Measurements from ENCODE around the gene ARHGAP28. TPM values are rescaled to one million over a fixed set of nuclear protein-coding genes. Genes with fewer than 3 reads are reported as not detected.
"Not testable (repeated sequence)": the region's sequence is repeated elsewhere in the genome, so short reads cannot be mapped to it uniquely, and the experiment has no call there.

The ARHGAP28 gene
- total and polyA plus RNA-seq, 7 experiments from 2014 or later = not detected

DNA sequence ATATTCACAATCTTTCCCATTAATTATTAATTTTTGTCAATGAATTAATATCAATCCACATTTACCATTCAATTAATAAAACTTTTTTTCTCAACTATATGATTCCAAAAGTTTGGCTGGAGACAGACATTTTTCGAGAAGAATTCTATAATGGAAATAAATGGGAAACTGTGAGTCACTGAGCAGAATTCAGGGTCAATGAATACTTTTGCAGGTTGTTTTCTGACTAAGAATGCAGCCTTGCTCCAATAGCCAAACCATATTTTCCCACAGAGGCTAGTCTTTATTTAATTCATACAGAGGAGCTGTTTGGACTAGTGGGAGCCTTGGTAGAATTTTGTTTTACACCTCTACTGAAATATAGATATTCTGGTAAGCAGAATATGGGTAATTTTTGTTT, 82.3 kb downstream of the ARHGAP28 start:
- H3K27ac ChIP-seq (ENCODE audit: low read depth, low read length) = no peak overlapping the region
- no peaks in the 10 kb centered on the region for H3K36me3 ChIP-seq (ENCODE audit: control insufficient read depth in 2 of 3, insufficient read depth in 3 of 3, low read length in 3 of 3)
- H3K27me3 ChIP-seq (ENCODE audit: control insufficient read depth in 2 of 2, insufficient read depth in 2 of 2, low read length in 2 of 2) = no peaks in the 10 kb centered on the region
- Mint-ChIP-seq H3K36me3 (peaks cover 0 to 4% (median 0%) of the 10 kb centered on the region in 5 donors), H3K4me3 (no peak overlapping the region), H3K4me1 (no peaks in the 10 kb centered on the region), H3K27ac (no peak overlapping the region), H3K27me3 (peaks cover 0 to 10% (median 0%) of the 10 kb centered on the region in 5 donors), H3K9me3 (peaks cover 0 to 13% (median 7%) of the 10 kb centered on the region in 11 donors)
- ChIA-PET CTCF (no interaction called here), POLR2A (no interaction called here)
- ATAC-seq (no peak), DNase-seq (no peak)
- intact Hi-C loops (cut with micrococcal nuclease) = no loop called here
- H3K4me1 ChIP-seq (ENCODE audit: control insufficient read depth in 2 of 2, insufficient read depth in 2 of 2, low read length in 2 of 2) = no peaks in the 10 kb centered on the region
- H3K9me3 ChIP-seq (ENCODE audit: control insufficient read depth in 2 of 3, low read length in 3 of 3) = no peaks in the 10 kb centered on the region
- no peak overlapping the region for H3K4me3 ChIP-seq (ENCODE audit: low read length)

DNA sequence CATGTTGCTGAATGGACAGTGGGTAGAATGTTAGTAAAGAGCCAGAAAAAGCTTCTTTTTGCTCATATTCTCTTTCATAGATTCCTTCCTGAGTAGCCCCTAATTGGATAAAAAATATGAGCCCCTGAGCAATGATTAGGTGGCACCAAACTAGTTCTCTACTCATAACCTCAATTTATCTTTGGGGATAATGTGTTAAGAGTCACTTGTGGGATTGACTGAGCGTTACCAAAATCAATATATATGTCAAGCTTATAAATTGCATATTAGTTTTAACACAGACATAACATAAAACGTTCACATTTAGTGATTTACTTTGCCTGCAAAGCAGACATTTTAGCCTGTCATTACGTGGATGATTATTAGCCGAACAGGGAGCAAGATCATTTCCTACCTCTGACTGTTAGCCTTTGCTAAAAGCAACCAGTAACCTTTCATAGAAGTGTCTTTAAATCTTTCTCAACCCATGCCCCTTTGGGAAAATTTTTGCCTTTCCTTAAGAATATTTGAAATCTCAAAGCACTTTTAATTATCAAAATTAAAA, 85.4 kb downstream of the ARHGAP28 start:
- CTCF ChIA-PET = interaction anchor here (0.6 kb wide), 1 partner anchor 1394 kb away, joined by 3 read pairs; no protein-coding TSS in a partner anchor
- no peak overlapping the region for H3K4me3 Mint-ChIP-seq
- intact Hi-C loops (cut with micrococcal nuclease) = no loop called here

DNA sequence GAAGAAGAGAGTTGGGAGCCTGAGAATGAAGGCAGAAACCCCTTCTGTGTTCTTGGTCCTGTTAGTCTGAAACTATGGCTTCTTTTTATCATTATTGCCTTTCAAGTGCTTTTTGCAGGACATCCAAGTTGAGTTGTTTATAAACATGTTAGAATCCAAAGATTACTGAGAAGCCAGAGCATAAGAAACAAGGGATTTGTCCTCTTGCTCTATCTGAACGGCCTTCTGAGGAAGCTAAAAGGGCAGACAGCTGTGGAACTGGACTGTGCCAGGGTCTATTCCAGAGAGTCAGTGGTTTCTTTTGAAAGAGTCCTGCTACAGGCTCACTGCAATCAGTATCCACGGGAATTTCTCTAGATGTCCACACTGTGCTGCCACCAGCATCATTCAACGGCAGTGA, 86.6 kb downstream of the ARHGAP28 start:
- DNase-seq (no peak), ATAC-seq (no peak)
- Mint-ChIP-seq H3K4me3 (no peak overlapping the region), H3K4me1 (no peaks in the 10 kb centered on the region), H3K27ac (no peak overlapping the region), H3K27me3 (no peaks in the 10 kb centered on the region), H3K36me3 (no peaks in the 10 kb centered on the region), H3K9me3 (peaks cover 0 to 11% (median 0%) of the 10 kb centered on the region in 11 donors)
- POLR2A ChIA-PET = no interaction called here
- Histone ChIP-seq H3K36me3 (ENCODE audit: control insufficient read depth in 2 of 3, insufficient read depth in 3 of 3, low read length in 3 of 3) (no peaks in the 10 kb centered on the region), H3K4me3 (ENCODE audit: low read length) (no peak overlapping the region), H3K9me3 (ENCODE audit: control insufficient read depth in 2 of 3, low read length in 3 of 3) (no peaks in the 10 kb centered on the region), H3K27ac (ENCODE audit: low read depth, low read length) (no peak overlapping the region), H3K27me3 (ENCODE audit: control insufficient read depth in 2 of 2, insufficient read depth in 2 of 2, low read length in 2 of 2) (no peaks in the 10 kb centered on the region), H3K4me1 (ENCODE audit: control insufficient read depth in 2 of 2, insufficient read depth in 2 of 2, low read length in 2 of 2) (no peaks in the 10 kb centered on the region)
- intact Hi-C loops (cut with micrococcal nuclease) = no loop called here
- CTCF ChIA-PET = no interaction called here

More for the DNA sequence above, 85.4 kb downstream of the ARHGAP28 start:
- Mint-ChIP-seq H3K9me3 (peaks cover 0 to 11% (median 3%) of the 10 kb centered on the region in 11 donors), H3K36me3 (no peaks in the 10 kb centered on the region), H3K27me3 (no peaks in the 10 kb centered on the region), H3K4me1 (no peaks in the 10 kb centered on the region), H3K27ac (no peak overlapping the region)
- Histone ChIP-seq H3K4me3 (ENCODE audit: low read length) (no peak overlapping the region), H3K27ac (ENCODE audit: low read depth, low read length) (no peak overlapping the region), H3K4me1 (ENCODE audit: control insufficient read depth in 2 of 2, insufficient read depth in 2 of 2, low read length in 2 of 2) (no peaks in the 10 kb centered on the region), H3K27me3 (ENCODE audit: control insufficient read depth in 2 of 2, insufficient read depth in 2 of 2, low read length in 2 of 2) (no peaks in the 10 kb centered on the region), H3K36me3 (ENCODE audit: control insufficient read depth in 2 of 3, insufficient read depth in 3 of 3, low read length in 3 of 3) (no peaks in the 10 kb centered on the region), H3K9me3 (ENCODE audit: control insufficient read depth in 2 of 3, low read length in 3 of 3) (no peaks in the 10 kb centered on the region)
- DNase-seq = no peak
- POLR2A ChIA-PET = no interaction called here
- ATAC-seq = no peak

DNA sequence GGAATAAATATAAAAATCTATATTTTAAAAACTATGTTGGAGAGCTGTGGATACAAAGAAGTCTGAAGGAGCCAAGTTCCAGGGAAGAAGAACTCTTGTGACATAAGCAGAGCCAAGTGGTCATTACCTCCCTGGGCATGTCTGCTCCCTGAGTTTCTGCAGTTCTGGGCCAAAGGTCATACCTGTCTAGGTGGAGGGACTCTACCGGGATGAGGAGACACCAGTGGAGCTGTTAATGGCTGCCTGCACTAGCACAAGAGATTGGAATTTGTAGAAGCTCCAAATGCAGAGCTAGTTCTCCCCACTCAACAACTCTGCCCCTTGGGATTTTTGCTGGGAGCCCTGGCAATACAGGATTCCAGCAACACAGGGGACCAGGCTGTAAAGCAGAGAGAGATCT, 89.8 kb downstream of the ARHGAP28 start:
- Mint-ChIP-seq H3K4me3 (no peak overlapping the region), H3K9me3 (peaks cover 0 to 17% (median 0%) of the 10 kb centered on the region in 11 donors), H3K36me3 (no peaks in the 10 kb centered on the region), H3K27ac (no peak overlapping the region), H3K27me3 (no peaks in the 10 kb centered on the region), H3K4me1 (no peaks in the 10 kb centered on the region)
- no peaks in the 10 kb centered on the region for H3K4me1 ChIP-seq (ENCODE audit: control insufficient read depth in 2 of 2, insufficient read depth in 2 of 2, low read length in 2 of 2)
- ATAC-seq (no peak), DNase-seq (no peak)
- ChIA-PET CTCF (no interaction called here), POLR2A (no interaction called here)
- intact Hi-C loops (cut with micrococcal nuclease) = no loop called here
- H3K4me3 ChIP-seq (ENCODE audit: low read length) = no peak overlapping the region
- H3K36me3 ChIP-seq (ENCODE audit: control insufficient read depth in 2 of 3, insufficient read depth in 3 of 3, low read length in 3 of 3) = no peaks in the 10 kb centered on the region
- no peak overlapping the region for H3K27ac ChIP-seq (ENCODE audit: low read depth, low read length)
- H3K9me3 ChIP-seq (ENCODE audit: control insufficient read depth in 2 of 3, low read length in 3 of 3) = no peaks in the 10 kb centered on the region
- no peaks in the 10 kb centered on the region for H3K27me3 ChIP-seq (ENCODE audit: control insufficient read depth in 2 of 2, insufficient read depth in 2 of 2, low read length in 2 of 2)

DNA sequence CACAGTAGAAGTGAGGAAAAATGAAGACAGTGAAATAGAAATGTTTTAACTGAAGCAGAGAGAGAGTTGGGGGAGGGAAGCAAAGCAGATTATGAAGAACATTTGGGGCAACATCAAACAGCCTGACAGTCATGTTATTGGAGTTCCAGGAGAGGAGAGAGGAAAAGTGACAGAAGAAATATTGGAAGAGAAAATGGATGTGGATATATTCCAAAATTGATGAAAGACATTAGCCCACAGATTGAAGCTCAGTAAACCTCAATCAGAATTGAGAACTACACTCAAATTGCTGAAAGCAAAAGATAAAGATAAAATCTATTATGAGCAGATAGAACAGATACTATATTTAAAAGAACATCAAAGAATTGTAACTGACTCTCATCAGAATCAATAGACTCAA, 90.8 kb downstream of the ARHGAP28 start:
- H3K36me3 ChIP-seq (ENCODE audit: control insufficient read depth in 2 of 3, insufficient read depth in 3 of 3, low read length in 3 of 3) = no peaks in the 10 kb centered on the region
- ChIA-PET CTCF (no interaction called here), POLR2A (no interaction called here)
- Mint-ChIP-seq H3K4me3 (no peak overlapping the region), H3K9me3 (peaks cover 0 to 17% (median 4%) of the 10 kb centered on the region in 11 donors), H3K27me3 (no peaks in the 10 kb centered on the region), H3K4me1 (no peaks in the 10 kb centered on the region), H3K27ac (no peak overlapping the region), H3K36me3 (no peaks in the 10 kb centered on the region)
- ATAC-seq (no peak), DNase-seq (no peak)
- no peaks in the 10 kb centered on the region for H3K4me1 ChIP-seq (ENCODE audit: control insufficient read depth in 2 of 2, insufficient read depth in 2 of 2, low read length in 2 of 2)
- H3K27ac ChIP-seq (ENCODE audit: low read depth, low read length) = no peak overlapping the region
- no peaks in the 10 kb centered on the region for H3K9me3 ChIP-seq (ENCODE audit: control insufficient read depth in 2 of 3, low read length in 3 of 3)
- intact Hi-C loops (cut with micrococcal nuclease) = no loop called here
- H3K4me3 ChIP-seq (ENCODE audit: low read length) = no peak overlapping the region
- H3K27me3 ChIP-seq (ENCODE audit: control insufficient read depth in 2 of 2, insufficient read depth in 2 of 2, low read length in 2 of 2) = no peaks in the 10 kb centered on the region

- Histone ChIP-seq H3K36me3 (ENCODE audit: control insufficient read depth in 2 of 3, insufficient read depth in 3 of 3, low read length in 3 of 3) (no peaks in the 10 kb centered on the region), H3K27ac (ENCODE audit: low read depth, low read length) (no peak overlapping the region), H3K4me1 (ENCODE audit: control insufficient read depth in 2 of 2, insufficient read depth in 2 of 2, low read length in 2 of 2) (no peaks in the 10 kb centered on the region), H3K9me3 (ENCODE audit: control insufficient read depth in 2 of 3, low read length in 3 of 3) (no peaks in the 10 kb centered on the region), H3K27me3 (ENCODE audit: control insufficient read depth in 2 of 2, insufficient read depth in 2 of 2, low read length in 2 of 2) (no peaks in the 10 kb centered on the region), H3K4me3 (ENCODE audit: low read length) (no peak overlapping the region)
- no peak for DNase-seq
- Mint-ChIP-seq H3K27me3 (no peaks in the 10 kb centered on the region), H3K4me3 (no peak overlapping the region), H3K4me1 (no peaks in the 10 kb centered on the region), H3K9me3 (peaks cover 0 to 17% (median 4%) of the 10 kb centered on the region in 11 donors), H3K27ac (no peak overlapping the region), H3K36me3 (no peaks in the 10 kb centered on the region)
- POLR2A ChIA-PET = no interaction called here
- no peak for ATAC-seq
- CTCF ChIA-PET = no interaction called here
- intact Hi-C loops (cut with micrococcal nuclease) = no loop called here
Observed at GRCh38 chr18:6821356-6821755, 91.8 kb downstream of the ARHGAP28 start.

DNA sequence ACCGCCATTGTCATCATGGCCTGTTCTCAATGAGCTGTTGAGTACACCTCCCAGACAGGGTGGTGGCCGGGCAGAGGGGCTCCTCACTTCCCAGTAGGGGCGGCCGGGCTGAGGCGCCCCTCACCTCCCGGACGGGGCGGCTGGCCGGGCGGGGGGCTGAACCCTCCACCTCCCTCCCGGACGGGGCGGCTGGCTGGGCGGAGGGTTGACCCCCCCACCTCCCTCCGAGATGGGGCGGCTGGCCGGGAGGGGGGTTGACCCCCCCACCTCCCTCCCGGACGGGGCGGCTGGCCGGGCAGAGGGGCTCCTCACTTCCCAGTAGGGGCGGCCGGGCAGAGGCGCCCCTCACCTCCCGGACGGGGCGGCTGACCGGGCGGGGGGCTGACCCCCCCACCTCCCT, 97.6 kb downstream of the ARHGAP28 start:
- H3K4me3 Mint-ChIP-seq; H3K4me1 ChIP-seq (ENCODE audit: control insufficient read depth in 2 of 2, insufficient read depth in 2 of 2, low read length in 2 of 2); H3K27ac ChIP-seq (ENCODE audit: low read depth, low read length); H3K4me3 ChIP-seq (ENCODE audit: low read length); H3K27ac Mint-ChIP-seq; ATAC-seq; POLR2A ChIA-PET; DNase-seq; CTCF ChIA-PET; H3K36me3 ChIP-seq (ENCODE audit: control insufficient read depth in 2 of 3, insufficient read depth in 3 of 3, low read length in 3 of 3); H3K27me3 ChIP-seq (ENCODE audit: control insufficient read depth in 2 of 2, insufficient read depth in 2 of 2, low read length in 2 of 2); H3K36me3 Mint-ChIP-seq; intact Hi-C loops (cut with micrococcal nuclease); H3K27me3 Mint-ChIP-seq; H3K9me3 ChIP-seq (ENCODE audit: control insufficient read depth in 2 of 3, low read length in 3 of 3); H3K4me1 Mint-ChIP-seq: not testable (repeated sequence)
- peaks cover 0 to 15% (median 2%) of the 10 kb centered on the region in 11 donors for H3K9me3 Mint-ChIP-seq
